SH-SY5Y (cell line): ENCODE results near the gene UST.

Experiments used
- GATA2 ChIP-seq: IDR thresholded peaks from 2 replicates; pipeline ENCODE4 v1.6.1; 2011; ENCODE audit warnings: mild to moderate bottlenecking, low read depth, low read length
- GATA3 ChIP-seq: IDR thresholded peaks from 2 replicates; pipeline ENCODE4 v1.6.1; 2011; ENCODE audit warnings: low read depth, mild to moderate bottlenecking, low read length, moderate library complexity

- no peak for TF ChIP-seq GATA2
- TF ChIP-seq GATA3, result no peak
These were observed 28.3 kb downstream of the UST start for GRCh38 chr6:148775161-148775560.
